Activated CD4-positive, alpha-beta T cell treated with anti-CD3 and anti-CD28 coated beads, Interleukin-2, amount 10 ng/mL, durations not matched to agents 7 days and 5 days (primary cell): Measurements from ENCODE around the gene REN. TPM values are rescaled to one million over a fixed set of nuclear protein-coding genes. Genes with fewer than 3 reads are reported as not detected.
A peak's percentile ranks its signal among the peaks of the same experiment; 100 is the strongest.

Experiments
- CTCF ChIA-PET: fragments of 350-600 bp; sonication (Branson Sonifier 250); formaldehyde crosslinking; loops from one replicate; lab custom pipeline; 2021; ENCODE audit warnings: antibody characterized with exemption; lab: Charles Lee
- POLR2A ChIA-PET: fragments of 350-600 bp; sonication (Branson Sonifier 250); formaldehyde crosslinking; loops from one replicate; lab custom pipeline; 2021; ENCODE audit warnings: antibody characterized with exemption; lab: Charles Lee
- DNase-seq: peaks from one replicate; pipeline ENCODE4 v3.0.0-alpha.2; 2020
- H3K27ac Mint-ChIP-seq: one replicate; pipeline ENCODE4 v1.8.0; 2021; ENCODE audit warnings: mild to moderate bottlenecking, moderate library complexity, mixed read lengths
- H3K27me3 Mint-ChIP-seq: one replicate; pipeline ENCODE4 v1.8.0; 2021; ENCODE audit warnings: mixed read lengths
- H3K36me3 Mint-ChIP-seq: one replicate; pipeline ENCODE4 v1.8.0; 2021; ENCODE audit warnings: low read depth, mixed read lengths
- H3K4me1 Mint-ChIP-seq: one replicate; pipeline ENCODE4 v1.8.0; 2021; ENCODE audit warnings: mixed read lengths
- H3K4me3 Mint-ChIP-seq: one replicate; pipeline ENCODE4 v1.8.0; 2021; ENCODE audit warnings: mild to moderate bottlenecking, moderate library complexity, mixed read lengths
- H3K9me3 Mint-ChIP-seq: one replicate; pipeline ENCODE4 v1.8.0; 2021; ENCODE audit warnings: mixed read lengths
- total RNA-seq, 2 experiments: library from RNA; stranded (reverse); gene quantifications; one replicate each; pipeline ENCODE4 v1.2.3, GENCODE V29; 2021

Gene REN
- total RNA-seq, 2 experiments from 2014 or later, result not detected

DNA sequence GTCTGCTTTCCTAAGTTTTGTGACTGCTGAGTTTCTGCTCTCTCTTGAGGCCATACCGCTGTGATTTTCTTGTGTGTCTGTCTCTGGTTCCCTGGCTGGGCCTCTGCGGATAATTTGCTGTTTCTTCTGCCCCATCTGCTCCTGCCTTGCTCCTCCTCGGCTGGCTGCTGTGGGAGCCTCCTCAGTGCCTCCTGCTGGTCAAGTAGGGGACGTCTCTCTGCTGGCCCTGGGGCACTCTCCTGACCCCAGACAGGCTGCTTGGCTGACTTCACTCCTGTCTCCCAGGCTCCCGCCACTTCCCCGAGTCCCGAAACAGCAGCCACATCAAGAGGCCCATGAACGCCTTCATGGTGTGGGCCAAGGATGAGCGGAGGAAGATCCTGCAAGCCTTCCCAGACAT is 42.8 kb downstream of the REN start:
- Mint-ChIP-seq H3K27me3 (no peaks in the 10 kb centered on the region), H3K36me3 (no peaks in the 10 kb centered on the region), H3K4me1 (peaks cover 3% of the 10 kb centered on the region), H3K4me3 (no peak overlapping the region), H3K27ac (no peak overlapping the region), H3K9me3 (no peaks in the 10 kb centered on the region)
- no peak for DNase-seq
- ChIA-PET POLR2A (no interaction called here), CTCF (no interaction called here)

DNA sequence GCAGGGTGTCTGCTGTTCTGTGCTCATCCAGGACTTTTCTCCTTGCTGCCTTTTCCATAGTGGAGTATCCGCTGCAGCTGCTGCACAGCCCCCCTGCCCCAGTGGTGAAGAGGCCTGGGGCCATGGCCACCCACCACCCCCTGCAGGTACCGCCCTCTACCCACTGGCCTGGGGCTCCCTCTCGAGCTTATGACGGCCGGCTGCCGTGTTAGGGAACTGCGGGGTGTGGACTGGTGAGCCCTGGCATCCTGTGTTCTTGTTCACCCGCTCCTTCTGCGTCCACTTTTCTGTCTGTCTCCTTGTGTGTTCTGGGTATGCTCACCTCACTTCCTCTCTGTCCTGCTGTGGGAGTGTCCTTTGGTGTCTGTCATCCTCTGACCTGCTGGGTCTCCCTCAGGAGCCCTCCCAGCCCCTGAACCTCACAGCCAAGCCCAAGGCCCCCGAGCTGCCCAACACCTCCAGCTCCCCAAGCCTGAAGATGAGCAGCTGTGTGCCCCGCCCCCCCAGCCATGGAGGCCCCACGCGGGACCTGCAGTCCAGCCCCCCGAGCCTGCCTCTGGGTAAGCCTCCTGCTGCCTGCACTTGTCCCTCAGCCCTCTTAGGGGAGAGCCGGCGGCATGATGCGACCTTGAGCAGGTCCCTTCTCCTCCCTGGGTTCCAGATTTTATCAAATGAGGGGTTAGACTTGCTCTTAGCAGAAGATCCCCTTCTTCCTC is 44.1 kb downstream of the REN start:
- no peak for DNase-seq
- H3K9me3 Mint-ChIP-seq, result no peaks in the 10 kb centered on the region
- H3K27me3 Mint-ChIP-seq, result no peaks in the 10 kb centered on the region
- H3K4me1 Mint-ChIP-seq, result no peaks in the 10 kb centered on the region
- no peak overlapping the region for H3K27ac Mint-ChIP-seq
- CTCF ChIA-PET, result interaction anchor here (0.9 kb wide), 1 partner anchor 31 kb away, joined by 3 read pairs; no protein-coding TSS in a partner anchor
- H3K36me3 Mint-ChIP-seq, result no peaks in the 10 kb centered on the region
- no peak overlapping the region for H3K4me3 Mint-ChIP-seq
- POLR2A ChIA-PET, result no interaction called here

DNA sequence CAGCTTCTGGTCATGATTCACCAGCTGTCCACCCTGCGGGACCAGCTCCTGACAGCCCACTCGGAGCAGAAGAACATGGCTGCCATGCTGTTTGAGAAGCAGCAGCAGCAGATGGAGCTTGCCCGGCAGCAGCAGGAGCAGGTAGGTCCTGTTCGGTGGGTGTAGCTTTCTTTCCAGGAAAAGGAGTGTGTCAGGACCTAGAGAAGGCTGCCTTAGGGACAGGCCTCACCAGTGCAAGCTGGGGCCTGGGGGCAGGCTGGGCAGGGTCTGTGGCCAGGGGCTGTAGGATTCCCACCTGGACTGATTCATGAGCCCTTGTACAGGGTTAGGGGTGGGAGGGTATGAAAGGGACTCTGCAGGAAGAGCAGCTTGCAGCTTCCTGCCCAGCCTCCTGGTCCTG is 49.6 kb downstream of the REN start:
- Mint-ChIP-seq H3K27me3 (no peaks in the 10 kb centered on the region), H3K4me1 (no peaks in the 10 kb centered on the region), H3K9me3 (no peaks in the 10 kb centered on the region), H3K27ac (no peak overlapping the region), H3K36me3 (no peaks in the 10 kb centered on the region), H3K4me3 (no peak overlapping the region)
- DNase-seq, result no peak
- ChIA-PET POLR2A (no interaction called here), CTCF (interaction anchor here (0.8 to 4.4 kb wide), 2 partner anchors 12 to 251 kb away, joined by 3 to 17 read pairs; no protein-coding TSS in a partner anchor)

DNA sequence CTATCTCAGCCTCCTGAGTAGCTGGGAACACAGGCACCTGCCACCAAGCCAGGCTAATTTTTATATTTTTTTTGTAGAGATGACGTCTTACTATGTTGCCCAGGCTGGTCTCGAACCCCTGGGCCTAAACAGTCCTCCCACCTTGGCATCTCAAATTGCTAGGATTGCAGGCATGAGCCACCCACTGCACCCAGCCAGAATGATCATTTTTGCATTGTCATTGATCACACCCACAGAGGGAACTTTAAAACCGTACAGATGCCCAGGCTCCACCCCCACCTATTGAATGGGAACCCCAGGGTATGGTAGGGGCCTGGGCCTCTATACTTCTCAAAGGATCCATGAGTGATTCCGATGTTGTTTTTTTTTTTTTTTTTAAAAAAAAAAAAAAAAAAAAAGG is 51.0 kb downstream of the REN start:
- no peaks in the 10 kb centered on the region for H3K27me3 Mint-ChIP-seq
- H3K9me3 Mint-ChIP-seq, result no peaks in the 10 kb centered on the region
- ChIA-PET POLR2A (no interaction called here), CTCF (interaction anchor here (0.6 to 4.4 kb wide), 3 partner anchors 14 to 125 kb away, joined by 4 to 17 read pairs (median 4); no protein-coding TSS in a partner anchor)
- DNase-seq, result no peak
- H3K27ac Mint-ChIP-seq, result no peak overlapping the region
- H3K36me3 Mint-ChIP-seq, result no peaks in the 10 kb centered on the region
- H3K4me1 Mint-ChIP-seq, result no peaks in the 10 kb centered on the region
- no peak overlapping the region for H3K4me3 Mint-ChIP-seq

DNA sequence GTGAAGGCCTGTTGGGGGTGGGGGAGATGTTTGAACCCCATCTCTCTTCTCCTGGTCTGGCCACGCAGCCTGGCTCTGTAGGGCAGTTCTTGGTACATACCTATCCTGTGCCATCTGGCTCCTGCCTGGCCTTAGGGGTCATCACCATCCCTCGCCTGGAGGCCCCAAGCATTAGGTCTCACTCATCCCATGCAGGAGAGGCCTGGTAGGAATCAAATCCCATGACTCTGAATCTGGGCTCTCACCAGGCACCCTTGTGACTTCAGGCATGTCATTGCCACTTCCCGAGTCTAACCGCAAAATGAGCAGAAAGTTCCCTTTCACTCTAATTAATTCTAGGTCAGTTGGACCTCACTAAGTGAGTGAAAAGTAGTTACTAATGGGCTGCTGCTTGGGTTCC is 51.5 kb downstream of the REN start:
- Mint-ChIP-seq H3K4me3 (no peak overlapping the region), H3K27ac (no peak overlapping the region), H3K36me3 (no peaks in the 10 kb centered on the region), H3K4me1 (no peaks in the 10 kb centered on the region), H3K9me3 (no peaks in the 10 kb centered on the region), H3K27me3 (no peaks in the 10 kb centered on the region)
- no peak for DNase-seq
- ChIA-PET CTCF (interaction anchor here (1.2 kb wide), 1 partner anchor 10 kb away, joined by 6 read pairs; no protein-coding TSS in a partner anchor), POLR2A (no interaction called here)

DNA sequence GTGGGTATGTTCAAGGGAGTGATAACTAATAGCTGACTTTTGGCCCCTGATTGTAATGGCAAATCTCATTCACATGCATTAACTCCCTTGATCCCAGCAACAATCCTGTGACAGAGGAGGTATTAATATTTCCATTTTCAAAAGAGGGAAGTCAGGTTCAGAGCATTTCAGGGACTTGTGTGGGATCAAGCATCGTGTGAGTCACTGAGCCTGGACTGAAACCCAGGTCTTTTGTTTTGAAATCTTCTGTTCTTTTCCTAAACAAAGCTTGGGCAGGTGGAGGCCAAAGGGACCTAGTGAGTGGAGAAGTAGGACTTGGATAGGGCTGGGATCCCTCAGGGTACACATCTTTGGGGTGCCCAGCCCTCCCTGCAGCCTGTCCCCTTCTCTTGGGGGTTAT is 52.2 kb downstream of the REN start:
- POLR2A ChIA-PET, result no interaction called here
- H3K36me3 Mint-ChIP-seq, result no peaks in the 10 kb centered on the region
- no peaks in the 10 kb centered on the region for H3K9me3 Mint-ChIP-seq
- CTCF ChIA-PET, result interaction anchor here (1.0 to 1.2 kb wide), 3 partner anchors 9 to 15 kb away, joined by 3 to 6 read pairs (median 3); no protein-coding TSS in a partner anchor
- H3K27me3 Mint-ChIP-seq, result no peaks in the 10 kb centered on the region
- H3K27ac Mint-ChIP-seq, result no peak overlapping the region
- DNase-seq, result no peak
- H3K4me3 Mint-ChIP-seq, result no peak overlapping the region
- H3K4me1 Mint-ChIP-seq, result no peaks in the 10 kb centered on the region

DNA sequence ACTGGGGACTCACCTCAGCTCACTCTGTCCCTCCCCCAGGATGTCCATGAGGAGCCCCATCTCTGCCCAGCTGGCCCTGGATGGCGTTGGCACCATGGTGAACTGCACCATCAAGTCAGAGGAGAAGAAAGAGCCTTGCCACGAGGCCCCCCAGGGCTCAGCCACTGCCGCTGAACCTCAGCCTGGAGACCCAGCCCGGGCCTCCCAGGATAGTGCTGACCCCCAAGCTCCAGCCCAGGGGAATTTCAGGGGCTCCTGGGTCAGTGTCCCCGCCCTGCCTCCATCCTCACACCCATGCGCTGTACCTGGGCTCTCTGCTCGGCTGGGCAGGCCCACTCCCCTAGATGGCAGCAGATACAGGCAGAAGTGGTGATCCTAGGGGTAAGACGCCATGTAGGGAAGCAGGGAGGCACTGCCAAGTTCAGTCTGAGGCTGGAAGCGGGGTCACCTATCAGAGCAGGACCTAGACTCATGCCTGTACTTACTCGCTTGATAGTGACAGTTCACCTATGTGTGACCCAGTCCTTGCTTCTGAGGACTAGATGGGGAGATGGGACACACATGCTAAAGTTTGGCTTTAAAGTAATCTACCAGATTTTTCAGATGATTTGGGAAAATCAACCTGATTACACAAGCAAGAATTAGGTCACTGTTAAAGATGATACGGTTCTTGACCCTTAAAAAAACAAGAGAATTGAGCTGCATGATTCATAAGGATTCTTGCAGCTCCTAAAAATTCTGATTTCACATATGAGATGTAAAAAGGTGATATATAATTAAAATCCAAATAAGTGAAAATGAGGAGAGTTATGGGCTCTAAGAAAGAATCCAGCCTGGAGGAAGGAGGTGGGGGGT is 53.0 kb downstream of the REN start:
- POLR2A ChIA-PET, result no interaction called here
- Mint-ChIP-seq H3K4me1 (no peaks in the 10 kb centered on the region), H3K36me3 (no peaks in the 10 kb centered on the region), H3K4me3 (no peak overlapping the region), H3K27ac (peak overlapping the region; percentile 3), H3K27me3 (no peaks in the 10 kb centered on the region), H3K9me3 (no peaks in the 10 kb centered on the region)
- CTCF ChIA-PET, result interaction anchor here (0.6 to 1.2 kb wide), 4 partner anchors 9 to 310 kb away, joined by 3 to 6 read pairs (median 3); no protein-coding TSS in a partner anchor
- no peak for DNase-seq

DNA sequence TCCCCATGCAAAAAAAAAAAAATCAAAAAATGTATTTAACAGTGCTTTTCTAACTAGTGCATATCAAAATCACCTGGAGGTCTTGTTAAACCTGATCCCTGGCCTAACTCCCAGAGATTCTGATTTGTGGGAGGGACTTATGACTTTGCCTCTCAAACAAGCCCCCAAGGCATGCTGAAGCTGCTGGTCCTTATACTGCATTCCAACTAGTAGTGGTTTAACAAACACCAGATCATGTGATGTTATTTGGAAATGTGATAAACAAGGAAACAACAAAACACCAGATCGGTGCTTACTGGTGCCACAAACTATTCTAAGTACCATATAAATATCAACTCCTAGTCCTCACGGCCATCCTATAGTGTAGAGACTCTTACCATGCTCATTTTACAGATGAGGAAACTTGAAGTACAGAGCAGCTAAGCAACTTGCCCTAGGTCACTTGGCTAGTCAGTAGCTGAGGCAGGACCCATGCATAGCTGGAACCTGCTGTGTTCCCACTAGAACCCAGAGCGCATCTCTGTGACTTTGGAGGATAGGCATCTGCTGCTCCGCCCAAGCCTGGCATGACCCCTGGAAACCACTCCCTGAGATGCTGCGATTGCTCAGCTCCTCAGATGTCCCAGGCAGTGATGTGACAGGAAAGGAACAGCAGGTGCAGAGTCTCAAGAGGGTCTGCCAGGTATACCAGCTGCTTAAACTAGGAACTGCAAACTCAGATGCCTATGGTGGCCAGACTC is 55.1 kb downstream of the REN start:
- no peaks in the 10 kb centered on the region for H3K36me3 Mint-ChIP-seq
- ChIA-PET POLR2A (no interaction called here), CTCF (interaction anchor here (0.6 kb wide), 1 partner anchor 218 kb away, joined by 3 read pairs; no protein-coding TSS in a partner anchor)
- no peaks in the 10 kb centered on the region for H3K27me3 Mint-ChIP-seq
- DNase-seq, result no peak
- no peak overlapping the region for H3K4me3 Mint-ChIP-seq
- H3K27ac Mint-ChIP-seq, result no peak overlapping the region
- H3K4me1 Mint-ChIP-seq, result peaks cover 1% of the 10 kb centered on the region
- no peaks in the 10 kb centered on the region for H3K9me3 Mint-ChIP-seq

DNA sequence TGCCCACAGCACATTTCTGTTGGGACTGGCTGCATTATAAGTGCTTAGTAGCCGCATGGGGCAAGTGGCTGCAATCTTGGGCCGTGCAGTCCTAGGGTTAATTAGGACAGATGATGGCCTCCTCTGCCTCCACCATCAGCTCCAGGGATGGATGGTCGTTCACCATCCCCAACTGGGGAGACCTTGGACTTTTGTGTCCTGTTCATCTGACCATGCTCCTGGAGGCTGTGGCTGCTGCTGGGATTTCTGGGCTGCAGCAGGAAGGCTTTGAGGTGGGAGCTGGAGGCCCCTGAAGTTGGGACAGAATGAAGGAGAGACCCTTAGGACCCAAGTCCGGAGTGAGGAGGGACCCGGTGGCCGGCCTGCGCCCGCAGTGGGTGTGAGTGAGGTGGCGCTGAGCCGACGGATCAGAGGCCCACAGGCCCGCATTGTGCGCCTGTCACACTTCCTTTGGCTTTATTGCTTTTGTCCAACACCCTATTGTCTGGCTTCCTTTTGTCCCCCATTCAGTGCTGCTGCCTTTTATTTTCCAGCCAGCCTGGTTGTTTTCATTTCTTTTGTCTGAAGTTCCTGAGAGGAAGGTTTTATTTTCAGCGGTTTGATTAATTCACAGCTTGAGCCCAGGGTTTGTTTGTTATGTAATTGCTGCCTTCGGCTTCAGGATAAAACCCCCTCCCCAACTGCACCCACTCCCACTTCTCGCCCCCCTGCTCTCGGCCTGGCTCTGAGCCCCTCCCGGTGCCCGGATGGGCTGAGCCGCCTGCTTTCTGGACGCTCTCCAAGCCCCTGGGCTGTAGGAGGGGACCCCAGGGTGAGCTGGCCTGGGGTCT is 57.6 kb downstream of the REN start:
- no peak for DNase-seq
- H3K27ac Mint-ChIP-seq, result no peak overlapping the region
- no peak overlapping the region for H3K4me3 Mint-ChIP-seq
- POLR2A ChIA-PET, result no interaction called here
- no peaks in the 10 kb centered on the region for H3K9me3 Mint-ChIP-seq
- CTCF ChIA-PET, result no interaction called here
- H3K27me3 Mint-ChIP-seq, result no peaks in the 10 kb centered on the region
- no peaks in the 10 kb centered on the region for H3K36me3 Mint-ChIP-seq
- peaks cover 21% of the 10 kb centered on the region for H3K4me1 Mint-ChIP-seq

DNA sequence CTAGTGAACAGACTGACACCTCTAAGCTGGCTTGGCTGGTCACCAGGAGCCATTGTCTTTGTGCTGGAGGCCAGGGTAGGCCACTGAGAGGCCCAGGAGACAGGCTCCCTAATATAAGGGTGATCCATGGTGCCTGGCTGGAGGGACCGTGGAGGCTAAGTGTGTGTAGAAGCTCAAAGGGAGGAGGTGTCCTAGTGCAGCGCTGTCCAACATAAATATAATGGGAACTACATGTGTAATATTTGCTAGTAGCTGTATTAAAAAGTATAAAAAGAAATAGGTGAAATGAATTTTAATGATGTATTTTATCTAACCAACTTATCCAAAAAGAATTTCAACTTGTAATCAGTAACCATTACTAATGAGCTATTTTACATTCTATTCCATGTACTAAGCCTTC is 58.2 kb downstream of the REN start:
- no peak for DNase-seq

DNA sequence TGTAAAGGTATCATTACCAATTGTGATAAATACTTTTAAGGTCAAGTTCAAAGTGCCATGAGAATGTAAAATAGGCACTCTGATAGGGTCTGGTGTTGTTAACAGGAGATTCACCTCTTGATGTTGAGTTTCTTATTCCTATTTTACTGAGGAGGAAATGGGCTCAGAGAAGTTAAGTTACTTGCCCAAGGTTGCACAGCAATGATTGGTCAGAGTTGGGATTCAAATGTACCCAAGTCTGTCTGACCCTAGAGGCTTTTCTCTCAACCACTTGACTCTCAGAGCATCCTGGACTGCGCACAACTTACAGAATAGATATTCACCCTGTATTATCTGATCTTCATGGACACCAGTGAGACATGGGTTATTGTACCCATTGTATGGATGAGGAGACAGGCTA is 59.3 kb downstream of the REN start:
- Mint-ChIP-seq H3K27me3 (no peaks in the 10 kb centered on the region), H3K27ac (no peak overlapping the region), H3K4me3 (no peak overlapping the region), H3K36me3 (no peaks in the 10 kb centered on the region), H3K4me1 (peaks cover 37% of the 10 kb centered on the region), H3K9me3 (no peaks in the 10 kb centered on the region)
- ChIA-PET CTCF (no interaction called here), POLR2A (no interaction called here)
- DNase-seq, result no peak

More for the DNA sequence above, 58.2 kb downstream of the REN start:
- CTCF ChIA-PET, result no interaction called here
- Mint-ChIP-seq H3K36me3 (no peaks in the 10 kb centered on the region), H3K4me3 (no peak overlapping the region), H3K4me1 (peaks cover 27% of the 10 kb centered on the region), H3K27ac (no peak overlapping the region), H3K9me3 (no peaks in the 10 kb centered on the region), H3K27me3 (no peaks in the 10 kb centered on the region)
- POLR2A ChIA-PET, result no interaction called here

DNA sequence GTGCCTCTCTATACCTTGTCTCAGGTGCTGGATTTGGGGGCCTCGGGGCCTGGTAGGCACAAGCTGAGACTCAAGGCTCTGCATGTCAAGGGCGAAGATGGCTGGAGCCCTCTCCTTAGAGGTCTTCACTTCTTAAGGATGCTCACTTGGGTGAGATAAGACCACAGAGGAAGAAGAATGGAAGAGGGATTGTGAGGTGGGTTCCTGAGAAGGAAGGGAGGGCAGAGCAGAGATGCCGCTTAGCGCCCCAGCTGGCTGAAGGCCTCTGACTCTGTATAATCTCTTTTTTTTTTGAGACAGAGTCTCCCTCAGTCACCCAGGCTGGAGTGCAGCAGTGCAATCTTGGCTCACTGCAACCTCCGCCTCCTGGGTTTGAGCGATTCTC is 61.0 kb downstream of the REN start:
- no peaks in the 10 kb centered on the region for H3K36me3 Mint-ChIP-seq
- CTCF ChIA-PET, result interaction anchor here (1.2 kb wide), 1 partner anchor 9 kb away, joined by 3 read pairs; no protein-coding TSS in a partner anchor
- H3K4me1 Mint-ChIP-seq, result peaks cover 39% of the 10 kb centered on the region
- H3K27ac Mint-ChIP-seq, result peak overlapping the region; percentile 91
- DNase-seq, result no peak
- H3K9me3 Mint-ChIP-seq, result no peaks in the 10 kb centered on the region
- POLR2A ChIA-PET, result no interaction called here
- H3K4me3 Mint-ChIP-seq, result no peak overlapping the region
- no peaks in the 10 kb centered on the region for H3K27me3 Mint-ChIP-seq
